C4-2B (cell line): ENCODE data around the gene EDN2.

Experiments used
- ZFX ChIP-seq: fragments of 450-650 bp; IDR thresholded peaks from 2 replicates; pipeline ENCODE4 v1.6.1; 2017
- TF ChIP-seq, protein P1 (sequence below): fragments of 450-650 bp; conservative IDR thresholded peaks from 2 replicates; pipeline ENCODE4 v1.5.1; 2017; ENCODE audit warnings: mild to moderate bottlenecking

DNA sequence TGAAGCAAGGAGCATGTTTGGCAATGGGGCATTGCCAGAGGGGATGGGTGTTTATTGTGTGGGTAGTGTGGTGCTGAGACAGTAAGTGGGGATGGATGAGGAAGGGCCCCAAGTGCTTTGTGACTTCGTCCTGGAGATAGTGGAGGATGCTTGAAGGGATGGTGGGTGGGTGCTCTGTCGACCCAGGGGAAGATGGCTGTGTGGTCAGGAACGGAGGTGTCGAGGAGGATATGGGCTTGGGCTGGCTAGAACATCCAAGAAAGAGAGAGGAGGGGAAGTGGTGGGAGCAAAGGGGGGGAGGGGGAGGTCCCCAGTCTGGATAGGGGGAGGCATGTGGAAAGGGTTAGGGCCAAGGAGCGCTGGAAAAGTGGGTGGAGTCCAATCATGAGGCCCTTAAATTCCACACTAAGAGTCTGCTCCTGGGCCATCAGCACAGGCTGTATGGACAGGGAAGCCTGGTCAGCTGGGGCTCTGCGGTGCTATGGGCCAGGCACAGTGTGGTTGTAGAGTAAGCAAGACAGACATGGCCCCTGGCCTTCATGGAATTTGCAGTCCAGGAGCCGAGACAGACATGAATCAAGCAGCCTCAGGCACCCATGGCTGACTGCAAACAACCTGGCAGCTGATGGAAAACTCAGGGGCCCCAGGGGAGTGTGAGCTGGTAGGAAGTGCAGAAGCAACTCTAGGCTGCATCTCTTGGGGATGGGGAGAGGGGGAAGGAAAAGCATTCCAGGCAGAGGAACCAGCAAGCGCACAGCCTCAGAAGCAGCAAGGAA is 36.3 kb downstream of the EDN2 start:
- TF ChIP-seq, protein P1, sequence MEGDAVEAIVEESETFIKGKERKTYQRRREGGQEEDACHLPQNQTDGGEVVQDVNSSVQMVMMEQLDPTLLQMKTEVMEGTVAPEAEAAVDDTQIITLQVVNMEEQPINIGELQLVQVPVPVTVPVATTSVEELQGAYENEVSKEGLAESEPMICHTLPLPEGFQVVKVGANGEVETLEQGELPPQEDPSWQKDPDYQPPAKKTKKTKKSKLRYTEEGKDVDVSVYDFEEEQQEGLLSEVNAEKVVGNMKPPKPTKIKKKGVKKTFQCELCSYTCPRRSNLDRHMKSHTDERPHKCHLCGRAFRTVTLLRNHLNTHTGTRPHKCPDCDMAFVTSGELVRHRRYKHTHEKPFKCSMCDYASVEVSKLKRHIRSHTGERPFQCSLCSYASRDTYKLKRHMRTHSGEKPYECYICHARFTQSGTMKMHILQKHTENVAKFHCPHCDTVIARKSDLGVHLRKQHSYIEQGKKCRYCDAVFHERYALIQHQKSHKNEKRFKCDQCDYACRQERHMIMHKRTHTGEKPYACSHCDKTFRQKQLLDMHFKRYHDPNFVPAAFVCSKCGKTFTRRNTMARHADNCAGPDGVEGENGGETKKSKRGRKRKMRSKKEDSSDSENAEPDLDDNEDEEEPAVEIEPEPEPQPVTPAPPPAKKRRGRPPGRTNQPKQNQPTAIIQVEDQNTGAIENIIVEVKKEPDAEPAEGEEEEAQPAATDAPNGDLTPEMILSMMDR, result no peak
- no peak for TF ChIP-seq ZFX
